GM13976 (cell line): ENCODE data around the gene TMEM248.
A peak's percentile ranks its signal among the peaks of the same experiment; 100 is the strongest.
"Not testable (repeated sequence)": the region's sequence is repeated elsewhere in the genome, so short reads cannot be mapped to it uniquely, and the experiment has no call there.

Source experiments
- DNase-seq: peaks from one replicate; pipeline ENCODE4 v3.0.0; 2012; ENCODE audit warnings: low spot score
- CTCF ChIP-seq: IDR thresholded peaks from 2 replicates; pipeline ENCODE4 v1.5.1; 2012; ENCODE audit warnings: borderline replicate concordance, mild to moderate bottlenecking; ENCODE audit not compliant: insufficient read depth; ENCODE audit errors: extremely low read depth, missing control alignments, control extremely low read depth
- in situ Hi-C: fragments of 300-500 bp; cut with MboI; formaldehyde crosslinking; loops from one replicate; pipeline ENCODE4 v1.12.0; 2022; ENCODE audit warnings: low sequenced_read_pairs, mixed read lengths, inconsistent platforms; ENCODE audit not compliant: unreplicated experiment

TMEM248 gene

GRCh38 chr7:66961096-66961495 lies 40.1 kb downstream of the TMEM248 start:
- in situ Hi-C loops, result no loop called here
- TF ChIP-seq CTCF, result no peak
- no peak for DNase-seq

GRCh38 chr7:66964411-66964810 lies 43.4 kb downstream of the TMEM248 start:
- TF ChIP-seq CTCF, result no peak
- in situ Hi-C loops, result no loop called here
- no peak for DNase-seq

GRCh38 chr7:66967029-66967428 lies 46.0 kb downstream of the TMEM248 start:
- in situ Hi-C loops, result no loop called here
- no peak for TF ChIP-seq CTCF
- peak; percentile 10 for DNase-seq

- in situ Hi-C loops, DNase-seq: not testable (repeated sequence)
Observed at GRCh38 chr7:66969001-66969400, 48.0 kb downstream of the TMEM248 start.

- DNase-seq, result no peak
- in situ Hi-C loops, result no loop called here
- TF ChIP-seq CTCF, result no peak
Observed at GRCh38 chr7:66970310-66970709, 49.3 kb downstream of the TMEM248 start.

GRCh38 chr7:66974986-66975590 lies 54.1 kb downstream of the TMEM248 start:
- TF ChIP-seq CTCF, result no peak
- in situ Hi-C loops, result no loop called here
- DNase-seq, result no peak

GRCh38 chr7:66978312-66978711 lies 57.3 kb downstream of the TMEM248 start:
- DNase-seq, in situ Hi-C loops: not testable (repeated sequence)

- in situ Hi-C loops, DNase-seq: not testable (repeated sequence)
Observed at GRCh38 chr7:66979013-66979412, 58.0 kb downstream of the TMEM248 start.

GRCh38 chr7:66980336-66980735 lies 59.3 kb downstream of the TMEM248 start:
- DNase-seq, in situ Hi-C loops: not testable (repeated sequence)

- in situ Hi-C loops, DNase-seq: not testable (repeated sequence)
Observed at GRCh38 chr7:66989552-66989951, 68.5 kb downstream of the TMEM248 start.

- in situ Hi-C loops, DNase-seq: not testable (repeated sequence)
Observed at GRCh38 chr7:66994051-66994450, 73.0 kb downstream of the TMEM248 start.
